ENCODE data around the gene ARPC2. TPM values are rescaled to one million over a fixed set of nuclear protein-coding genes. Genes with fewer than 3 reads are reported as not detected.

The ARPC2 gene
- total and polyA plus RNA-seq, 8 donors, result 92.1 to 456 (median 256) TPM

DNA sequence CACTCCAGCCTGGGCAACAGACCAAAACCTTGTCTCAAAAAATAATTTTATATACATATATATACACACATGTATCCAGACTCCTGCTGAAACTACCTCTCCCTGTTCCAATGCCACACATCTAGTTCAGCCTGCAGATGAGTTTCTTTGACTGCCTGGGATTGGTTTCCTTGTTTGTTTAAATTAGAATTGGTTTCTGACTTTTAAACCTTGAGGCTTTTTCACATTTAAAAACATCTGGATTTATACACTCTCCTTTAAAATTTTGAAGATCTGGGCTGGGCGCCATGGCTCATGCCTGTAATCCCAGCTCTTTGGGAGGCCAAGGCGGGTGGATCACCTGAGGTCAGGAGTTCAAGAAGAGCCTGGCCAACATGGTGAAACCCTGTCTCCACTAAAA, 28.5 kb upstream of the ARPC2 start:
- no peaks in the 10 kb centered on the region for H3K36me3 ChIP-seq
- H3K4me3 ChIP-seq, result no peak overlapping the region
- DNase-seq, result no peak
- 85 to 96% (median 91%) methylated on average over 2 of the region's 2 CpGs for WGBS, 5 donors
- H3K27ac ChIP-seq, result peak overlapping the region in 3 of 5 donors; percentile 76 to 84 (median 83)
- H3K4me1 ChIP-seq, result peaks cover 9 to 49% (median 26%) of the 10 kb centered on the region in 4 donors
- intact Hi-C loops (cut with DNase I; ENCODE audit: low total_unique reads), result loop anchor here (10.0 kb wide), 1 partner anchor 76 kb away; the partner anchor contains the start of gene GPBAR1
- H3K27me3 ChIP-seq, result no peaks in the 10 kb centered on the region
- TF ChIP-seq POLR2AphosphoS5 (IDR thresholded peaks at IDR 0.05) (no peak), POLR2A (IDR thresholded peaks at IDR 0.05) (no peak), EP300 (IDR thresholded peaks at IDR 0.05) (no peak), CTCF (IDR thresholded peaks at IDR 0.05) (no peak)
- no peaks in the 10 kb centered on the region for H3K9me3 ChIP-seq

- H3K27me3 ChIP-seq, result no peaks in the 10 kb centered on the region
- peaks cover 0 to 29% (median 12%) of the 10 kb centered on the region in 4 donors for H3K4me1 ChIP-seq
- no peak for TF ChIP-seq CTCF (IDR thresholded peaks at IDR 0.05)
- no peak overlapping the region for H3K4me3 ChIP-seq
- H3K27ac ChIP-seq, result no peak overlapping the region
- intact Hi-C loops (cut with DNase I; ENCODE audit: low total_unique reads), result no loop called here
- H3K9me3 ChIP-seq, result no peaks in the 10 kb centered on the region
- H3K36me3 ChIP-seq, result no peaks in the 10 kb centered on the region
- 47 to 60% (median 53%) methylated on average over 3 of the region's 3 CpGs for whole genome bisulfite sequencing, 5 donors
- no peak for DNase-seq
These were observed 24.0 kb upstream of the ARPC2 start for GRCh38 chr2:218192902-218193430.

DNA sequence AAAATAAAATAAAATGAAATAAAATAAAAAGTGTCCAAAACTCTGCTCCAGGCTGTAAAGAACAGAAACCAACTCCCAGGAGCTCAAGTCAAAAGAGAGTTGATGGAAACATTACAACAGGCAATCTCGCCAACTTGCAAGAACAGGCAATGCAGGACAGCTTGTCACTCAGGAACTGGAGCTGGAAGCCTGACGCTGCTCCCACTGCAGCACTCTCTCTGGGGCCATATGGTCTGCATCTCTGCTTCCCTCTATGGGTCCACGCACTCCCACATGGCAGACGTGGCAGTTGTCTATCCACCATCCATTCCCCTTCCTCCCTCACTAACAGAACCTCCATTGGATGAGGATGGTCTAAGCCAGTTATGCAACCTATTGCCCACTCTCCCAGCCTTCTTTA, 23.3 kb upstream of the ARPC2 start:
- no peaks in the 10 kb centered on the region for H3K9me3 ChIP-seq
- H3K36me3 ChIP-seq, result no peaks in the 10 kb centered on the region
- intact Hi-C loops (cut with DNase I; ENCODE audit: low total_unique reads), result no loop called here
- no peak for DNase-seq
- TF ChIP-seq EP300 (IDR thresholded peaks at IDR 0.05), result no peak
- no peak for TF ChIP-seq POLR2A (IDR thresholded peaks at IDR 0.05)
- TF ChIP-seq POLR2AphosphoS5 (IDR thresholded peaks at IDR 0.05), result no peak
- no peak for TF ChIP-seq CTCF (IDR thresholded peaks at IDR 0.05)
- H3K27ac ChIP-seq, result no peak overlapping the region
- no peaks in the 10 kb centered on the region for H3K27me3 ChIP-seq
- H3K4me3 ChIP-seq, result no peak overlapping the region
- 89 to 94% (median 92%) methylated on average over 4 of the region's 4 CpGs for WGBS, 5 donors
- peaks cover 0 to 22% (median 6%) of the 10 kb centered on the region in 4 donors for H3K4me1 ChIP-seq

GRCh38 chr2:218194880-218195279, 22.1 kb upstream of the ARPC2 start:
- H3K4me3 ChIP-seq, result no peak overlapping the region
- DNase-seq, result no peak
- WGBS, 5 donors, result 91 to 96% (median 95%) methylated on average over 3 of the region's 3 CpGs
- H3K9me3 ChIP-seq, result no peaks in the 10 kb centered on the region
- intact Hi-C loops (cut with DNase I; ENCODE audit: low total_unique reads), result no loop called here
- H3K4me1 ChIP-seq, result peaks cover 0 to 20% (median 6%) of the 10 kb centered on the region in 4 donors
- H3K27ac ChIP-seq, result no peak overlapping the region
- H3K27me3 ChIP-seq, result no peaks in the 10 kb centered on the region
- no peaks in the 10 kb centered on the region for H3K36me3 ChIP-seq
- no peak for TF ChIP-seq POLR2AphosphoS5 (IDR thresholded peaks at IDR 0.05)
- TF ChIP-seq POLR2A (IDR thresholded peaks at IDR 0.05), result no peak
- no peak for TF ChIP-seq CTCF (IDR thresholded peaks at IDR 0.05)
- TF ChIP-seq EP300 (IDR thresholded peaks at IDR 0.05), result no peak

All from stomach (tissue), 9 donors.